ENCODE data around the gene GFOD2. TPM values are rescaled to one million over a fixed set of nuclear protein-coding genes. Genes with fewer than 3 reads are reported as not detected.

Gene GFOD2
- total RNA-seq, 6 experiments from 2014 or later: 19.7 to 39.7 (median 24.6) TPM

GRCh38 chr16:67644038-67644437 is 75.1 kb downstream of the GFOD2 start:
- intact Hi-C loops (cut with DNase I): no loop called here
- H3K4me3 ChIP-seq: no peak overlapping the region
- peaks cover 0 to 4% of the 10 kb centered on the region in 2 donors for H3K27me3 ChIP-seq
- WGBS (ENCODE audit: insufficient coverage, low coverage, low lambda C conversion rate, missing lambda C conversion rate): 91% methylated on average over 4 of the region's 9 CpGs
- TF ChIP-seq POLR2A (IDR thresholded peaks at IDR 0.05): no peak
- TF ChIP-seq, protein P1, sequence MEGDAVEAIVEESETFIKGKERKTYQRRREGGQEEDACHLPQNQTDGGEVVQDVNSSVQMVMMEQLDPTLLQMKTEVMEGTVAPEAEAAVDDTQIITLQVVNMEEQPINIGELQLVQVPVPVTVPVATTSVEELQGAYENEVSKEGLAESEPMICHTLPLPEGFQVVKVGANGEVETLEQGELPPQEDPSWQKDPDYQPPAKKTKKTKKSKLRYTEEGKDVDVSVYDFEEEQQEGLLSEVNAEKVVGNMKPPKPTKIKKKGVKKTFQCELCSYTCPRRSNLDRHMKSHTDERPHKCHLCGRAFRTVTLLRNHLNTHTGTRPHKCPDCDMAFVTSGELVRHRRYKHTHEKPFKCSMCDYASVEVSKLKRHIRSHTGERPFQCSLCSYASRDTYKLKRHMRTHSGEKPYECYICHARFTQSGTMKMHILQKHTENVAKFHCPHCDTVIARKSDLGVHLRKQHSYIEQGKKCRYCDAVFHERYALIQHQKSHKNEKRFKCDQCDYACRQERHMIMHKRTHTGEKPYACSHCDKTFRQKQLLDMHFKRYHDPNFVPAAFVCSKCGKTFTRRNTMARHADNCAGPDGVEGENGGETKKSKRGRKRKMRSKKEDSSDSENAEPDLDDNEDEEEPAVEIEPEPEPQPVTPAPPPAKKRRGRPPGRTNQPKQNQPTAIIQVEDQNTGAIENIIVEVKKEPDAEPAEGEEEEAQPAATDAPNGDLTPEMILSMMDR (IDR thresholded peaks at IDR 0.05): no peak
- H3K4me1 ChIP-seq: peaks cover 0 to 18% (median 4%) of the 10 kb centered on the region in 4 donors
- DNase-seq: no peak
- H3K9me3 ChIP-seq: no peaks in the 10 kb centered on the region
- peaks cover 0 to 3% (median 0%) of the 10 kb centered on the region in 4 donors for H3K36me3 ChIP-seq
- no peak for ATAC-seq
- no peak overlapping the region for H3K27ac ChIP-seq

DNA sequence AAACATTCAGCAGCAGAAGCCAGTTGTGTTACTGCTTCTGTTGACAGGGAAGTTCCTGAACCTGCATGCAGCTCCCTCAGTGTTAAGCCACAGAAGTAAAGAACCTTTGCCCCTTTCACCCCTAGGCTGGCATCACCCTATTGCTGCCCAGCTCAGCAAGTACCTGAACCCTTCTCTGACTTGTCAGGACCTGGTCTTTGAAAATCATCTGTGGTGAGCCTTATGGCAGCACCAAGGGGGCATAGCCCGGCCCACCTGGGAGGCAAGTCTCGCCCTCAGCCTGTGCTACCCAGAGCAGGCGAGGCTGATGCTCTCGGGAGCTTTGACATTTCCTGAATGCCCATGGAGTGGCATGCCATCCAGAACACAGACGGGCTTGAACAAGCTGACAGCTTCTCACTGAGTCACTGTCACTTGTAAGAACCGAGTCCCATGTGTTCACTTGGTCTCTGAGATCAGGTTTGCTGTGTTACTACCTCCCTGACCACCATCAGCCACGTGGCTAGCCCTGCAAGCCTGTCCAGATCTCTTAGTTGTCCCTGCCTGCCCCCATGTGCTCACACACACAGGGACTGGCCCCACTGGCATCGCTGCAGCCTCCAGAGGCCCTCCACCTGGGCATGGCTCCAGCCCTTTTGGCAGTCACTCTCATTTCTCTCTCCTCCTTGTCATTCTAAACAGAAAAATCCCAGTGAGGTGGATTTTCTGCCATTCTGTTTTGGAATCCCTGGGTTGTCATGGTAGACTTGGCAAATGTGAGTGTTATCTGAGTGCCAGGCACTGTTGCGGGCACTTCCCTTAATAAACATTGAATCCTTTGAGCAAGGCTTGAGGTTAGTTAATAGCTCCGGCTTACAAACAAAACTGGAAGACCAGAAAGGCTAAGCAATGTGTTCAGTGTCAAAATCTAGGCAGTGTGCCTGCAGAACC is 77.1 kb downstream of the GFOD2 start:
- Histone ChIP-seq H3K36me3 (peaks cover 0 to 22% (median 15%) of the 10 kb centered on the region in 4 donors), H3K27ac (peak overlapping the region in 1 of 3 donors; percentile 22), H3K27me3 (peaks cover 0 to 4% of the 10 kb centered on the region in 2 donors), H3K4me3 (no peak overlapping the region), H3K9me3 (no peaks in the 10 kb centered on the region), H3K4me1 (peaks cover 0 to 18% (median 4%) of the 10 kb centered on the region in 4 donors)
- DNase-seq (peak; percentile 80 to 90 (median 88)), ATAC-seq (peak; percentile 88 to 90 (median 88))
- no peak for TF ChIP-seq POLR2A (IDR thresholded peaks at IDR 0.05)
- TF ChIP-seq, protein P1 (IDR thresholded peaks at IDR 0.05): peak in 1 of 4 donors; percentile 6
- WGBS (ENCODE audit: insufficient coverage, low coverage, low lambda C conversion rate, missing lambda C conversion rate): 41% methylated on average over 7 of the region's 10 CpGs
- intact Hi-C loops (cut with DNase I): no loop called here

DNA sequence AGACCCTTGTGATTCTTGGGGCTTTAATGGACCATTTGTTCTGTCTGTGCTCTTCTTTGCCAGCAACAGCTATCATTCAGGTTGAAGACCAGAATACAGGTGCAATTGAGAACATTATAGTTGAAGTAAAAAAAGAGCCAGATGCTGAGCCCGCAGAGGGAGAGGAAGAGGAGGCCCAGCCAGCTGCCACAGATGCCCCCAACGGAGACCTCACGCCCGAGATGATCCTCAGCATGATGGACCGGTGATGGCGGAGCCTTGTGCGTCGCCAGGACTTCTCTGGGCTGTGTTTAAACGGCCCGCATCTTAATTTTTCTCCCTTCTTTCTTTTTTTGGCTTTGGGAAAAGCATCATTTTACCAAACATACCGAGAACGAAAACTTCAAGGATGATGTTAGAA is 81.5 kb downstream of the GFOD2 start:
- intact Hi-C loops (cut with DNase I): no loop called here
- no peak for TF ChIP-seq POLR2A (IDR thresholded peaks at IDR 0.05)
- TF ChIP-seq, protein P1 (IDR thresholded peaks at IDR 0.05): no peak
- Histone ChIP-seq H3K27me3 (no peaks in the 10 kb centered on the region), H3K36me3 (peaks cover 0 to 56% (median 28%) of the 10 kb centered on the region in 4 donors), H3K4me3 (no peak overlapping the region), H3K27ac (no peak overlapping the region), H3K4me1 (peaks cover 0 to 16% (median 4%) of the 10 kb centered on the region in 4 donors), H3K9me3 (no peaks in the 10 kb centered on the region)
- ATAC-seq (no peak), DNase-seq (no peak)
- 95% methylated on average over 9 of the region's 12 CpGs for WGBS (ENCODE audit: insufficient coverage, low coverage, low lambda C conversion rate, missing lambda C conversion rate)

DNA sequence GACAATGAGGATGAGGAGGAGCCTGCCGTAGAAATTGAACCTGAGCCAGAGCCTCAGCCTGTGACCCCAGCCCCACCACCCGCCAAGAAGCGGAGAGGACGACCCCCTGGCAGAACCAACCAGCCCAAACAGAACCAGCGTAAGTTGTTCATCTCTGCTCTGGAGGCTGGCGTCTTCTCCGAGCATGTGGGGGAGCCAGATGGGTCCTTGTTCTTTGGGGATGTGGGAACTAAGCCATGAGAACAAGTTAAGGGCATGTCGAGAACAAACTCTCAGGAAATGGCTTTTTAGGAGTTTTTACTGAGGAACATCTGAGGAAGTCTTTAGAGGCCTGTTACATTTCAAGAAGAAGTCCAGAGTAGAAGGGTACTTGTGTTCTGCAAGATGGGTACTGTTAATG is 82.4 kb downstream of the GFOD2 start:
- peaks cover 0 to 61% (median 28%) of the 10 kb centered on the region in 4 donors for H3K36me3 ChIP-seq
- intact Hi-C loops (cut with DNase I): no loop called here
- H3K27me3 ChIP-seq: no peaks in the 10 kb centered on the region
- H3K27ac ChIP-seq: no peak overlapping the region
- no peaks in the 10 kb centered on the region for H3K9me3 ChIP-seq
- TF ChIP-seq POLR2A (IDR thresholded peaks at IDR 0.05): no peak
- TF ChIP-seq, protein P1 (IDR thresholded peaks at IDR 0.05): no peak
- ATAC-seq: no peak
- no peak for DNase-seq
- peaks cover 0 to 7% (median 2%) of the 10 kb centered on the region in 4 donors for H3K4me1 ChIP-seq
- 90% methylated on average over 3 of the region's 8 CpGs for WGBS (ENCODE audit: insufficient coverage, low coverage, low lambda C conversion rate, missing lambda C conversion rate)
- no peak overlapping the region for H3K4me3 ChIP-seq
